NOMO-1 treated with DMSO at 0.1 percent for 48 hours (cell line): ENCODE results near the gene CYLD.

Experiments
- DNase-seq: peaks from one replicate; lab custom pipeline; 2025; ENCODE audit not compliant: unreplicated experiment; lab: John Stamatoyannopoulos, UW

The CYLD gene

GRCh38 chr16:50741781-50742575, at the start of gene CYLD:
TSS of gene CYLD (plus strand) at chr16:50742086. CDS start at chr16:50749699, 7,613 bp downstream.
- peak; percentile 99 for DNase-seq

- DNase-seq, result no peak
Observed at GRCh38 chr16:50692644-50692998, 49.3 kb upstream of the CYLD start.

- DNase-seq, result no peak
Observed at GRCh38 chr16:50692999-50693781, 48.7 kb upstream of the CYLD start, which contains the start of gene NOD2. TSS of gene NOD2 (plus strand) at chr16:50693606. CDS start at chr16:50699496, 5,890 bp downstream.

GRCh38 chr16:50694206-50694605, 47.7 kb upstream of the CYLD start:
- DNase-seq, result no peak

- peak; percentile 78 for DNase-seq
Observed at GRCh38 chr16:50695017-50696000, 46.6 kb upstream of the CYLD start.

GRCh38 chr16:50696126-50696525, 45.8 kb upstream of the CYLD start:
- no peak for DNase-seq

- peak; percentile 68 for DNase-seq
Observed at GRCh38 chr16:50696575-50697420, 45.1 kb upstream of the CYLD start.

- DNase-seq, result no peak
Observed at GRCh38 chr16:50697421-50697715, 44.5 kb upstream of the CYLD start.

- no peak for DNase-seq
Observed at GRCh38 chr16:50697881-50698767, 43.8 kb upstream of the CYLD start.

GRCh38 chr16:50699326-50700159, 42.3 kb upstream of the CYLD start:
- DNase-seq, result peak; percentile 9

- DNase-seq, result peak; percentile 69
Observed at GRCh38 chr16:50702725-50703124, 39.2 kb upstream of the CYLD start.

- DNase-seq, result no peak
Observed at GRCh38 chr16:50704245-50704644, 37.6 kb upstream of the CYLD start.

- DNase-seq, result no peak
Observed at GRCh38 chr16:50705436-50706110, 36.3 kb upstream of the CYLD start.

- DNase-seq, result no peak
Observed at GRCh38 chr16:50706250-50706649, 35.6 kb upstream of the CYLD start.

- no peak for DNase-seq
Observed at GRCh38 chr16:50708373-50709060, 33.4 kb upstream of the CYLD start.

GRCh38 chr16:50709061-50709684, 32.7 kb upstream of the CYLD start:
- DNase-seq, result peak; percentile 75

- DNase-seq, result no peak
Observed at GRCh38 chr16:50709980-50710379, 31.9 kb upstream of the CYLD start.
